ENCODE measurements around the gene TRIM8. TPM values are rescaled to one million over a fixed set of nuclear protein-coding genes. Genes with fewer than 3 reads are reported as not detected.

Gene TRIM8
- total RNA-seq, 1 experiment from 2014 or later = 37.0 TPM

- no peak overlapping the region for H2BK20ac ChIP-seq (ENCODE audit: low read depth, low read length, poor library complexity, severe bottlenecking)
- no peaks in the 10 kb centered on the region for H3K27me3 Mint-ChIP-seq (ENCODE audit: low read depth)
- no peaks in the 10 kb centered on the region for H3K9me3 ChIP-seq (ENCODE audit: control insufficient read depth, low read depth, low read length)
- no CpG with 5 or more reads among the region's 5 CpGs for WGBS (ENCODE audit: extremely low coverage, insufficient read length, low lambda C conversion rate)
- no peaks in the 10 kb centered on the region for H4K20me1 ChIP-seq (ENCODE audit: control insufficient read depth, insufficient read depth, insufficient read length)
- H2BK120ac ChIP-seq (ENCODE audit: low read depth, low read length, poor library complexity, severe bottlenecking) = no peak overlapping the region
- no peak for DNase-seq
- H3K4me1 ChIP-seq (ENCODE audit: insufficient read depth, low read length) = no peaks in the 10 kb centered on the region
- H2AFZ ChIP-seq (ENCODE audit: low read length) = no peak overlapping the region
- no peak overlapping the region for H3K18ac ChIP-seq (ENCODE audit: insufficient read length, low read depth, low read length)
- H3K9me3 Mint-ChIP-seq = no peaks in the 10 kb centered on the region
- TF ChIP-seq CTCF (conservative IDR thresholded peaks at IDR 0.05) = no peak
- H3K23me2 ChIP-seq (ENCODE audit: insufficient read length, low read depth, low read length, poor library complexity, severe bottlenecking) = no peaks in the 10 kb centered on the region
- no peak overlapping the region; the same call in 1 of the 2 replicates for H2BK15ac ChIP-seq (ENCODE audit: low read depth, low read length)
- H2BK5ac ChIP-seq (ENCODE audit: insufficient read length, low read length) = no peak overlapping the region
- no peak overlapping the region for H3K4ac ChIP-seq (ENCODE audit: low read depth, low read length)
- no peaks in the 10 kb centered on the region for H3K79me1 ChIP-seq (ENCODE audit: insufficient read depth, low read depth, low read length, poor library complexity, severe bottlenecking)
- H3T11ph ChIP-seq (ENCODE audit: low read length) = no peak overlapping the region
- no peak overlapping the region for H4K8ac ChIP-seq (replicated peaks; ENCODE audit: insufficient read length, low read depth, low read length)
- H4K5ac ChIP-seq (ENCODE audit: insufficient read length, low read depth, low read length) = no peak overlapping the region
- no peak overlapping the region for H3K27ac Mint-ChIP-seq
- no peak overlapping the region for H3K4me2 ChIP-seq (ENCODE audit: insufficient read depth, insufficient read length, low read length)
- H3K27ac ChIP-seq (ENCODE audit: insufficient read length, low read depth, low read length) = no peak overlapping the region
- H3K4me1 Mint-ChIP-seq = peaks cover 22 to 40% of the 10 kb centered on the region in 2 experiments
- H3K14ac ChIP-seq (ENCODE audit: insufficient read depth, low read length) = no peak overlapping the region
- H3K9ac ChIP-seq (ENCODE audit: extremely low read depth, insufficient read length, low read length) = no peak overlapping the region
- H3K4me3 Mint-ChIP-seq = no peak overlapping the region
- no peaks in the 10 kb centered on the region for H3K79me2 ChIP-seq (ENCODE audit: insufficient read depth, low read length)
- no peak overlapping the region for H4K91ac ChIP-seq (ENCODE audit: insufficient read length, low read depth, low read length)
- no peak overlapping the region for H3K56ac ChIP-seq (ENCODE audit: insufficient read length, low read depth, low read length)
- peaks cover 3 to 8% (median 8%) of the 10 kb centered on the region in 3 experiments; a peak in 5 of 7 replicates for H3K36me3 Mint-ChIP-seq (ENCODE audit: insufficient read depth in 1 of 3, low read depth in 3 of 3)
- no peaks in the 10 kb centered on the region for H3K27me3 ChIP-seq (ENCODE audit: insufficient read depth, low read length)
- no peak overlapping the region for H3K23ac ChIP-seq (ENCODE audit: insufficient read length, low read depth, low read length)
- no peak overlapping the region for H2AK5ac ChIP-seq (ENCODE audit: insufficient read length, low read length)
- H2BK12ac ChIP-seq (ENCODE audit: insufficient read length, low read depth, low read length) = no peak overlapping the region
These were observed 24.1 kb upstream of the TRIM8 start for GRCh38 chr10:102620138-102620590.

Measured in H9 (cell line).